Neural cell (in vitro differentiated cells): Measurements from ENCODE around the gene CD3E. TPM values are rescaled to one million over a fixed set of nuclear protein-coding genes. Genes with fewer than 3 reads are reported as not detected.

Source experiments
- H2AFZ ChIP-seq: fragments of 200-600, 300-800 bp; sonication (generic), shearing (Covaris generic); 2 replicates; pipeline ENCODE4 v1.6.0; 2014; ENCODE audit warnings: low read depth, mild to moderate bottlenecking, antibody characterized with exemption, low read length, moderate library complexity
- H3F3A ChIP-seq: fragments of 200-600 bp; shearing (Covaris generic); 2 replicates; pipeline ENCODE4 v1.6.1; 2016; ENCODE audit warnings: mild to moderate bottlenecking, moderate library complexity, mixed read lengths, antibody characterized with exemption, low read length; ENCODE audit not compliant: insufficient read depth, poor library complexity, severe bottlenecking
- H3K27ac ChIP-seq: fragments of 200-600, 300-800 bp; sonication (generic), shearing (Covaris generic); 2 replicates; pipeline ENCODE4 v1.5.1; 2014; ENCODE audit warnings: mild to moderate bottlenecking, low read length, moderate library complexity
- H3K27me3 ChIP-seq: fragments of 300-800, 200-600 bp; sonication (generic), shearing (Covaris generic); 2 replicates; pipeline ENCODE4 v1.6.0; 2014; ENCODE audit warnings: mild to moderate bottlenecking, low read depth, low read length, moderate library complexity; ENCODE audit not compliant: insufficient read depth
- H3K36me3 ChIP-seq: fragments of 300-800, 200-600 bp; sonication (generic), shearing (Covaris generic); 2 replicates; pipeline ENCODE4 v1.5.1; 2014; ENCODE audit warnings: mild to moderate bottlenecking, antibody characterized with exemption, low read length, moderate library complexity; ENCODE audit not compliant: insufficient read depth
- H3K4me2 ChIP-seq: fragments of 300-800, 200-600 bp; sonication (generic), shearing (Covaris generic); 2 replicates; pipeline ENCODE4 v1.6.0; 2014; ENCODE audit warnings: mild to moderate bottlenecking, low read length
- H3K4me3 ChIP-seq: fragments of 300-800, 200-600 bp; sonication (generic), shearing (Covaris generic); 2 replicates; pipeline ENCODE4 v1.5.1; 2014; ENCODE audit warnings: mild to moderate bottlenecking, low read length, moderate library complexity
- H3K79me2 ChIP-seq: fragments of 200-600 bp; shearing (Covaris generic); replicated peaks from 2 replicates; pipeline ENCODE4 v1.6.0; 2014; ENCODE audit warnings: mild to moderate bottlenecking, low read length, moderate library complexity; ENCODE audit not compliant: insufficient read depth
- H3K9ac ChIP-seq: fragments of 300-800, 200-600 bp; sonication (generic), shearing (Covaris generic); 2 replicates; pipeline ENCODE4 v1.6.1; 2016; ENCODE audit warnings: mild to moderate bottlenecking, low read length, mixed read lengths
- H3K9me2 ChIP-seq: fragments of 200-600 bp; shearing (Covaris generic); 2 replicates; pipeline ENCODE4 v1.6.1; 2016; ENCODE audit warnings: mild to moderate bottlenecking, low read length, mixed read lengths; ENCODE audit not compliant: insufficient read depth
- H3K9me3 ChIP-seq: fragments of 200-600, 300-800 bp; sonication (generic), shearing (Covaris generic); 2 replicates; pipeline ENCODE4 v1.6.1; 2016; ENCODE audit warnings: mild to moderate bottlenecking, mixed run types, low read length, moderate library complexity, mixed read lengths
- H4K20me1 ChIP-seq: fragments of 200-600 bp; shearing (Covaris generic); 2 replicates; pipeline ENCODE4 v1.6.1; 2016; ENCODE audit warnings: mild to moderate bottlenecking, mixed run types; ENCODE audit not compliant: insufficient read depth
- CTCF ChIP-seq: fragments of 450-650 bp; IDR thresholded peaks from 2 replicates; pipeline ENCODE4 v1.5.1; 2014; ENCODE audit warnings: antibody characterized with exemption, mild to moderate bottlenecking, moderate library complexity; ENCODE audit not compliant: poor library complexity, severe bottlenecking
- EP300 ChIP-seq: fragments of 450-650 bp; conservative IDR thresholded peaks from 2 replicates; pipeline ENCODE4 v1.6.1; 2014; ENCODE audit warnings: antibody characterized with exemption, mild to moderate bottlenecking, moderate library complexity; ENCODE audit not compliant: poor library complexity, severe bottlenecking
- EZH2 ChIP-seq: fragments of 200-600, 300-800 bp; shearing (Covaris generic), sonication (generic); IDR thresholded peaks from 2 replicates; pipeline ENCODE4 v1.6.1; 2014; ENCODE audit warnings: antibody characterized with exemption, low read length, borderline replicate concordance, mild to moderate bottlenecking; ENCODE audit not compliant: insufficient read depth, poor library complexity, severe bottlenecking
- MXI1 ChIP-seq: fragments of 450-650 bp; conservative IDR thresholded peaks from 2 replicates; pipeline ENCODE4 v1.6.1; 2014; ENCODE audit warnings: antibody characterized with exemption, mild to moderate bottlenecking; ENCODE audit not compliant: poor library complexity, severe bottlenecking
- POLR2AphosphoS5 ChIP-seq: IDR thresholded peaks from 2 replicates; pipeline ENCODE4 v1.6.1; 2012
- RAD21 ChIP-seq: fragments of 450-650 bp; conservative IDR thresholded peaks from 2 replicates; pipeline ENCODE4 v1.6.1; 2014; ENCODE audit warnings: antibody characterized with exemption, mild to moderate bottlenecking, moderate library complexity
- SMC3 ChIP-seq: fragments of 450-650 bp; conservative IDR thresholded peaks from 2 replicates; pipeline ENCODE4 v1.6.1; 2014; ENCODE audit warnings: antibody characterized with exemption, mild to moderate bottlenecking, moderate library complexity; ENCODE audit not compliant: poor library complexity
- TAF1 ChIP-seq: IDR thresholded peaks from 2 replicates; pipeline ENCODE4 v1.6.1; 2012; ENCODE audit warnings: low read depth
- polyA plus RNA-seq: library from polyadenylated mRNA; depleted of rRNA; stranded (reverse); fragments of >200 nt; gene quantifications from 2 replicates; pipeline ENCODE4 v1.2.3, GENCODE V29; 2014
- TF ChIP-seq, protein P1 (sequence below): IDR thresholded peaks from 2 replicates; pipeline ENCODE4 v1.6.1; 2012; ENCODE audit warnings: borderline replicate concordance

CD3E gene
- polyA plus RNA-seq, 1 donor from 2014 or later = not detected

DNA sequence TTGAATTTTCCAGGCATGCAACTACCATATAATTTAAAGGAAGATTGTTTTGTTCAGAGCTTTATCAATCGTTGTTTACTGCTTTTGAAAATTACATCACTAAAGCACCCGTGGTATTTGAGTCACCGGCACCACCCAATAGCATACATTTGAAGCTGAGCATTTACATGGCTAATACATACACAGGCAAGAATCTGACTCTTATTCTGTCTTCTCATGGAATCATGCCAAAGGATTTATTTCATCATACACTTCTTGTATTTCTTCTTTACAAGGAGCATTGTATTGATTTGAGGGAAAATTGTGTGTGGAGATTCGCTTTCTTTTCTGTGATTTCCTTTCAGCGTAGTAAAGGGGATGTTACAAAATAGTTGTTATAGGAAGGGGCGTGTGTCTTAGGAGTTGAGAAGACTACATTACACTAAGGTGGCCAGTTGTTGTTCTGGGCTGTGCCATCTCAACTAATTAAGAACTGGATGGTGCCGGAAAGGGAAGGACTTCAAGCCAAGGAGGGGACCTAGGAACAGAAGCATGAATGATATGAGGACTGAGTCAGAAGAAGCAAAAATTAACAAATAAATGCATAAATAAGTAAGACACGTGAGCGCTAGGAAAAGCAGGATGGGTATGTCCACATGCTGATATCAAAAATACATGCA, 12.9 kb upstream of the CD3E start:
- H3K4me2 ChIP-seq = no peak overlapping the region
- H3K27ac ChIP-seq = no peak overlapping the region
- H3K79me2 ChIP-seq = no peaks in the 10 kb centered on the region
- no peak overlapping the region for H3K9ac ChIP-seq
- no peaks in the 10 kb centered on the region for H4K20me1 ChIP-seq
- H2AFZ ChIP-seq = no peak overlapping the region
- H3K4me3 ChIP-seq = no peak overlapping the region
- H3F3A ChIP-seq = no peaks in the 10 kb centered on the region
- H3K27me3 ChIP-seq = no peaks in the 10 kb centered on the region
- TF ChIP-seq CTCF = no peak
- TF ChIP-seq TAF1 = no peak
- TF ChIP-seq POLR2AphosphoS5 = no peak
- no peak for TF ChIP-seq EP300
- no peak for TF ChIP-seq MXI1
- TF ChIP-seq SMC3 = no peak
- TF ChIP-seq RAD21 = no peak
- no peaks in the 10 kb centered on the region for H3K9me2 ChIP-seq
- H3K36me3 ChIP-seq = no peaks in the 10 kb centered on the region
- no peaks in the 10 kb centered on the region for H3K9me3 ChIP-seq

DNA sequence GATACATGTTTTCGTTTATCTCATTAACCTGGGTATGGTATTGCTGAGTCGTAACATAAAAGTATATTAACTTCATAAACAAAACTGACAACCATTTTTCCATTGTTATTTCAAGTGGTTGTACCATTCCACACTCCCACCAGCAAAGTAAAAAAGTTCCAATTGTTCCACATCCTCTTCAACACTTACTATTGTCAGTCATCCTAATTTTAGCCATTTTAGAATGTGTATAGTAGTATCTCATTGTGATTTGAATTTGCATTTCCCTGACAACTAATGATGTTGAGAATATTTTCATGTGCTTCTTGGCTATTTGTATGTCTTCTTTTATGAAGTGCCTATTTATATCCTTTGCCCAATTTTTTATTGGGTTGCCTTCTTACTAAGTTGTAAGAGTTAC, 10.5 kb upstream of the CD3E start:
- H3K9me2 ChIP-seq = no peaks in the 10 kb centered on the region
- H3K4me3 ChIP-seq = no peak overlapping the region
- no peak overlapping the region for H2AFZ ChIP-seq
- no peaks in the 10 kb centered on the region for H3K79me2 ChIP-seq
- H3F3A ChIP-seq = no peaks in the 10 kb centered on the region
- H3K9me3 ChIP-seq = no peaks in the 10 kb centered on the region
- H3K4me2 ChIP-seq = no peak overlapping the region
- no peak overlapping the region for H3K27ac ChIP-seq
- TF ChIP-seq RAD21 (no peak), CTCF (no peak)
- no peak overlapping the region for H3K9ac ChIP-seq
- H3K36me3 ChIP-seq = no peaks in the 10 kb centered on the region
- H4K20me1 ChIP-seq = no peaks in the 10 kb centered on the region
- no peaks in the 10 kb centered on the region for H3K27me3 ChIP-seq

GRCh38 chr11:118295199-118295598, 9.3 kb upstream of the CD3E start:
- H3K79me2 ChIP-seq = no peaks in the 10 kb centered on the region

More at GRCh38 chr11:118295199-118295598, 9.3 kb upstream of the CD3E start:
- Histone ChIP-seq H3K9ac (no peak overlapping the region), H3K27ac (no peak overlapping the region), H3K4me2 (no peak overlapping the region), H3F3A (no peaks in the 10 kb centered on the region), H3K36me3 (no peaks in the 10 kb centered on the region), H3K9me2 (no peaks in the 10 kb centered on the region), H3K9me3 (no peaks in the 10 kb centered on the region), H2AFZ (no peak overlapping the region), H3K4me3 (no peak overlapping the region), H4K20me1 (no peaks in the 10 kb centered on the region), H3K27me3 (no peaks in the 10 kb centered on the region)
- no peak for TF ChIP-seq TAF1
- TF ChIP-seq SMC3 = no peak
- TF ChIP-seq RAD21 = no peak
- TF ChIP-seq EP300 = no peak
- TF ChIP-seq POLR2AphosphoS5 = no peak
- no peak for TF ChIP-seq CTCF
- TF ChIP-seq MXI1 = no peak
- TF ChIP-seq EZH2 = no peak
- TF ChIP-seq, protein P1, sequence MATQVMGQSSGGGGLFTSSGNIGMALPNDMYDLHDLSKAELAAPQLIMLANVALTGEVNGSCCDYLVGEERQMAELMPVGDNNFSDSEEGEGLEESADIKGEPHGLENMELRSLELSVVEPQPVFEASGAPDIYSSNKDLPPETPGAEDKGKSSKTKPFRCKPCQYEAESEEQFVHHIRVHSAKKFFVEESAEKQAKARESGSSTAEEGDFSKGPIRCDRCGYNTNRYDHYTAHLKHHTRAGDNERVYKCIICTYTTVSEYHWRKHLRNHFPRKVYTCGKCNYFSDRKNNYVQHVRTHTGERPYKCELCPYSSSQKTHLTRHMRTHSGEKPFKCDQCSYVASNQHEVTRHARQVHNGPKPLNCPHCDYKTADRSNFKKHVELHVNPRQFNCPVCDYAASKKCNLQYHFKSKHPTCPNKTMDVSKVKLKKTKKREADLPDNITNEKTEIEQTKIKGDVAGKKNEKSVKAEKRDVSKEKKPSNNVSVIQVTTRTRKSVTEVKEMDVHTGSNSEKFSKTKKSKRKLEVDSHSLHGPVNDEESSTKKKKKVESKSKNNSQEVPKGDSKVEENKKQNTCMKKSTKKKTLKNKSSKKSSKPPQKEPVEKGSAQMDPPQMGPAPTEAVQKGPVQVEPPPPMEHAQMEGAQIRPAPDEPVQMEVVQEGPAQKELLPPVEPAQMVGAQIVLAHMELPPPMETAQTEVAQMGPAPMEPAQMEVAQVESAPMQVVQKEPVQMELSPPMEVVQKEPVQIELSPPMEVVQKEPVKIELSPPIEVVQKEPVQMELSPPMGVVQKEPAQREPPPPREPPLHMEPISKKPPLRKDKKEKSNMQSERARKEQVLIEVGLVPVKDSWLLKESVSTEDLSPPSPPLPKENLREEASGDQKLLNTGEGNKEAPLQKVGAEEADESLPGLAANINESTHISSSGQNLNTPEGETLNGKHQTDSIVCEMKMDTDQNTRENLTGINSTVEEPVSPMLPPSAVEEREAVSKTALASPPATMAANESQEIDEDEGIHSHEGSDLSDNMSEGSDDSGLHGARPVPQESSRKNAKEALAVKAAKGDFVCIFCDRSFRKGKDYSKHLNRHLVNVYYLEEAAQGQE = no peak
